ENCODE measurements around the gene SPAM1.
"Not testable (repeated sequence)": the region's sequence is repeated elsewhere in the genome, so short reads cannot be mapped to it uniquely, and the experiment has no call there.

SPAM1 gene

DNA sequence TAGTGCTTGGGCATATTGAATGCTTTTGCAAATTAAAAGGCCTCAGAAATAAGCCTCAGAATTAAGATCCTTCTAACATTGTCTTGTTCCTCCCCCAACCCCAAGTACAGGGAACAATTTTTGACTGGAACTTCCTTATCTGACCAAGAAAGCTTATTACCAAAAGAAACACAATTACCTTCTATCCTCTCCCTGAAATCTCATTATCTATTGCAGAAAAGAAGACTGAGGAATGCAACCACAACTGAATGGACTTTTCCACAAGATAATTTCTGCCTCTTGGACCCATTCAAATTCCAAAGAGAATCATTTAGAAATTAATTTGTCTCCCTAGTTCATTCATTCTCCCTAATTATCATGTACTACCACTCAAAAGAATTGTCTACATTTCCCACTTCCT, 36.8 kb upstream of the SPAM1 start:
- no peak overlapping the region for H3K4me3 ChIP-seq (ENCODE audit: low read depth in 1 of 2, low read length in 1 of 2)
- no peaks in the 10 kb centered on the region for H3K9me3 ChIP-seq
- H3K36me3 ChIP-seq = no peaks in the 10 kb centered on the region
- TF ChIP-seq, protein P1, sequence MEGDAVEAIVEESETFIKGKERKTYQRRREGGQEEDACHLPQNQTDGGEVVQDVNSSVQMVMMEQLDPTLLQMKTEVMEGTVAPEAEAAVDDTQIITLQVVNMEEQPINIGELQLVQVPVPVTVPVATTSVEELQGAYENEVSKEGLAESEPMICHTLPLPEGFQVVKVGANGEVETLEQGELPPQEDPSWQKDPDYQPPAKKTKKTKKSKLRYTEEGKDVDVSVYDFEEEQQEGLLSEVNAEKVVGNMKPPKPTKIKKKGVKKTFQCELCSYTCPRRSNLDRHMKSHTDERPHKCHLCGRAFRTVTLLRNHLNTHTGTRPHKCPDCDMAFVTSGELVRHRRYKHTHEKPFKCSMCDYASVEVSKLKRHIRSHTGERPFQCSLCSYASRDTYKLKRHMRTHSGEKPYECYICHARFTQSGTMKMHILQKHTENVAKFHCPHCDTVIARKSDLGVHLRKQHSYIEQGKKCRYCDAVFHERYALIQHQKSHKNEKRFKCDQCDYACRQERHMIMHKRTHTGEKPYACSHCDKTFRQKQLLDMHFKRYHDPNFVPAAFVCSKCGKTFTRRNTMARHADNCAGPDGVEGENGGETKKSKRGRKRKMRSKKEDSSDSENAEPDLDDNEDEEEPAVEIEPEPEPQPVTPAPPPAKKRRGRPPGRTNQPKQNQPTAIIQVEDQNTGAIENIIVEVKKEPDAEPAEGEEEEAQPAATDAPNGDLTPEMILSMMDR (IDR thresholded peaks at IDR 0.05) = no peak
- H3K27me3 ChIP-seq = no peaks in the 10 kb centered on the region
- no peaks in the 10 kb centered on the region for H3K4me1 ChIP-seq (ENCODE audit: control insufficient read depth in 1 of 2, insufficient read depth in 1 of 2, low read depth in 1 of 2, low read length in 1 of 2)
- H3K27ac ChIP-seq = no peak overlapping the region

DNA sequence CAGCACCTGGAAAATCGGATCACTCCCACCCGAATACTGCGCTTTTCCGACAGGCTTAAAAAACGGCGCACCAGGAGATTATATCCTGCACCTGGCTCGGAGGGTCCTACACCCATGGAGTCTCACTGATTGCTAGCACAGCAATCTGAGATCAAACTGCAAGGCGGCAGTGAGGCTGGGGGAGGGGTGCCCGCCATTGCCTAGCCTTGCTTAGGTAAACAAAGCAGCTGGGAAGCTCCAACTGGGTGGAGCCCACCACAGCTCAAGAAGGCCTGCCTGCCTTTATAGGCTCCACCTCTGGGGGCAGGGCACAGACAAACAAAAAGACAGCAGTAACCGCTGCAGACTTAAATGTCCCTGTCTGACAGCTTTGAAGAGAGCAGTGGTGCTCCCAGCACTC, 30.3 kb upstream of the SPAM1 start:
- not testable (repeated sequence) for H3K36me3 ChIP-seq; H3K4me1 ChIP-seq (ENCODE audit: control insufficient read depth in 1 of 2, insufficient read depth in 1 of 2, low read depth in 1 of 2, low read length in 1 of 2); H3K27me3 ChIP-seq

DNA sequence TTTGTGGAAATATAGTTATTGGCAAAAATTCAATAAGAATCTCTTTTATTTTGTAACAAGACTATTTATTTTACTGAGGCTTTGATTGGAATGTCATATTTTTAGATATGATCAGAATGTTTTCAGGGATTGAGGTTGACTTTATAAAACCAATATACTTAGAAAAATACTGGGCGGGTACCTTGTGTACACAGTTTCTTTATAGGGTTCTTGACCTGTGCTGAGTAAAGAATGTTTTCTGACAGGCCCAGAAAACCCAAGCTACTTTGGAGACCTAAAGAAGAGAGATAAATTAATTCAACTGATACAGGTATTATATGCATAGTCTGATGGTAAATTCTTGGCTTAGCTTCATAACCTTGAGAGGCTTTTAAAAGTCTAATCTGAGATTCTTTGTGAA, 23.9 kb upstream of the SPAM1 start:
- Histone ChIP-seq H3K4me3 (ENCODE audit: low read depth in 1 of 2, low read length in 1 of 2) (no peak overlapping the region), H3K4me1 (ENCODE audit: control insufficient read depth in 1 of 2, insufficient read depth in 1 of 2, low read depth in 1 of 2, low read length in 1 of 2) (no peaks in the 10 kb centered on the region), H3K36me3 (no peaks in the 10 kb centered on the region), H3K27me3 (no peaks in the 10 kb centered on the region), H3K9me3 (no peaks in the 10 kb centered on the region), H3K27ac (no peak overlapping the region)
- TF ChIP-seq, protein P1 (IDR thresholded peaks at IDR 0.05) = no peak

More for the DNA sequence above, 30.3 kb upstream of the SPAM1 start:
- H3K4me3 ChIP-seq (ENCODE audit: low read depth in 1 of 2, low read length in 1 of 2); H3K27ac ChIP-seq; H3K9me3 ChIP-seq: not testable (repeated sequence)

DNA sequence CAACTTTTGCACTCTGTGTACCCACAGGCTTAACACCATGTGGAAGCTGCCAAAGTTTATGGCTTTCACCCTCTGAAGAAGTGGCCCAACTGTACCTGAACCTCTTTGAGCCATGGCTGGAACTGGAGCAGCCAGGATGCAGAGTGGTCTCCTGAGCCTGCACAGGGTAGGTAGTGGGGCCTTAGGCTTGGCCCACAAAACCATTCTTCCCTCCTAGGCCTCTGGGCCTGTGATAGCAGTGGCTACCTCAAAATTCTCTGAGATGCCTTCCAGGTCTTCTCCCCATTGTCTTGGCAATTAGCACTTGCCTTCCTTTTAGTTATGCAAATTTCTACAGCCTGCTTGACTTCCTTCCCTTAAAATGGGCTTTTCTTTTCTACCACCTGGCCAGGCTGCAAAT, 19.3 kb upstream of the SPAM1 start:
- H3K4me1 ChIP-seq (ENCODE audit: control insufficient read depth in 1 of 2, insufficient read depth in 1 of 2, low read depth in 1 of 2, low read length in 1 of 2) = no peaks in the 10 kb centered on the region
- TF ChIP-seq, protein P1 (IDR thresholded peaks at IDR 0.05) = no peak
- no peaks in the 10 kb centered on the region for H3K36me3 ChIP-seq
- no peak overlapping the region for H3K27ac ChIP-seq
- no peaks in the 10 kb centered on the region for H3K27me3 ChIP-seq
- H3K9me3 ChIP-seq = no peaks in the 10 kb centered on the region
- no peak overlapping the region for H3K4me3 ChIP-seq (ENCODE audit: low read depth in 1 of 2, low read length in 1 of 2)

DNA sequence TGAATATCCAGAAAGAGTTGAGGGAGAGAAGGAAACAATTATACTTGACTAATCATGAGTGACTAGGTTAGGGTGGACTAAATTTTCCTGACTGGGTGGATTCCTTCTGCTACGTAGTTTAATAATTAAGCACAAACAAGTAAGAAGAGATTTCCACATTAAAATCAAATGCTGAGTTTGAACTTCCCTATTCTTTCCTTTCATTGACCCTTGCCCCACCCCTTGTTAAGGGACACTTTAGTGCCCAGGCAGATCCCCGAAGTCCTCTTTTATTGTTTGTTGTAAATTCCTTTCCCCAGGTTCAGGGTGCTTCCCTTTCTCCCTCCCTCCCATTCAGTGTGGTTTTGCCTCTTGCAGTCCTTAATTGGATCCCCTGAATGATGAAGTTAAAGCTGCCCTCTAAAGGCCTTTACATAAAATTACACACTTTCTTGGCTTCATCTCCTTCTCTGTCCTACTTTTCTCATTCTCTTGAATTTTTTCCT, 8.8 kb upstream of the SPAM1 start:
- TF ChIP-seq, protein P1 (IDR thresholded peaks at IDR 0.05) = no peak
- no peak overlapping the region for H3K27ac ChIP-seq
- H3K36me3 ChIP-seq = no peaks in the 10 kb centered on the region
- H3K27me3 ChIP-seq = no peaks in the 10 kb centered on the region
- H3K4me1 ChIP-seq (ENCODE audit: control insufficient read depth in 1 of 2, insufficient read depth in 1 of 2, low read depth in 1 of 2, low read length in 1 of 2) = no peaks in the 10 kb centered on the region
- no peak overlapping the region for H3K4me3 ChIP-seq (ENCODE audit: low read depth in 1 of 2, low read length in 1 of 2)
- H3K9me3 ChIP-seq = no peaks in the 10 kb centered on the region

DNA sequence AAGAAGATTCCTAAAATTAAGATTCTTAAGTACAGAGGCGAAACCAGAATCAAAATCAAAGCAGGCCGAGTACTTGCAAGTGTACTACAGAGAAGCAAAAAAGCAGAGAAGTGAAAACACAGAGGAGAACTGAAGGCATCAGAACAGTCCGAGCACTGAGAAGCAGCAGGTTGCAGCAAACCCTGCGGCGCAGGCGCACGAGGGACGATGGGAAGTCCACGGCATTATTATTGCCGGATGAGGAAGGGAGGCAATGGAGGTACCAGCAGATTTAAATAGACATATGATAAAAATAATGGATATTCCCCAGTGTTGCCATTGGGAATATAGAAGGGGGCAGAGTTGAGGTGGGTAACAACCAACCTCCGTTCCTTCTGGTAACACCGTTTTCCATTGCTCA, 7.2 kb upstream of the SPAM1 start:
- TF ChIP-seq, protein P1 (IDR thresholded peaks at IDR 0.05) = no peak
- Histone ChIP-seq H3K4me3 (ENCODE audit: low read depth in 1 of 2, low read length in 1 of 2) (no peak overlapping the region), H3K27me3 (no peaks in the 10 kb centered on the region), H3K36me3 (no peaks in the 10 kb centered on the region), H3K9me3 (no peaks in the 10 kb centered on the region), H3K4me1 (ENCODE audit: control insufficient read depth in 1 of 2, insufficient read depth in 1 of 2, low read depth in 1 of 2, low read length in 1 of 2) (no peaks in the 10 kb centered on the region), H3K27ac (no peak overlapping the region)

Data from neutrophil (primary cell).